ENCODE data around the gene ZNF253.
A peak's percentile ranks its signal among the peaks of the same experiment; 100 is the strongest.
"Not testable (repeated sequence)": the region's sequence is repeated elsewhere in the genome, so short reads cannot be mapped to it uniquely, and the experiment has no call there.

Gene ZNF253

GRCh38 chr19:19900139-19900728, 34.6 kb downstream of the ZNF253 start:
- DNase-seq: no peak

GRCh38 chr19:19900729-19901444, 35.2 kb downstream of the ZNF253 start, which contains the start of gene ZNF93:
TSS of gene ZNF93 (plus strand) at chr19:19900946. CDS start at chr19:19901089, 143 bp downstream.
- DNase-seq: peak; percentile 74 to 93 (median 83)

GRCh38 chr19:19907551-19907950, 41.9 kb downstream of the ZNF253 start:
- DNase-seq: not testable (repeated sequence)

- no peak for DNase-seq
Observed at GRCh38 chr19:19909654-19910053, 44.0 kb downstream of the ZNF253 start.

GRCh38 chr19:19911150-19911549, 45.5 kb downstream of the ZNF253 start:
- no peak for DNase-seq

GRCh38 chr19:19914596-19914995, 48.9 kb downstream of the ZNF253 start:
- no peak for DNase-seq

- peak in 4 of 5 donors; percentile 1 to 7 (median 4) for DNase-seq
Observed at GRCh38 chr19:19930417-19930816, 64.7 kb downstream of the ZNF253 start.

- not testable (repeated sequence) for DNase-seq
Observed at GRCh38 chr19:19933432-19934314, 68.0 kb downstream of the ZNF253 start.

- DNase-seq: no peak
Observed at GRCh38 chr19:19937403-19937802, 71.7 kb downstream of the ZNF253 start.

GRCh38 chr19:19938449-19938848, 72.8 kb downstream of the ZNF253 start:
- no peak for DNase-seq

- no peak for DNase-seq
Observed at GRCh38 chr19:19943848-19944582, 78.3 kb downstream of the ZNF253 start.
